Stimulated activated CD8-positive, alpha-beta memory T cell treated with anti-CD3 and anti-CD28 coated beads, Interleukin-7, amount 100 ng/mL, for 1 hour (primary cell): Measurements from ENCODE around the gene PDGFD.

Source experiments
- DNase-seq, 2 donors: peaks; one replicate each; pipeline ENCODE4 v3.0.0-alpha.2; 2020; ENCODE audit warnings: low read depth in 2 of 2

PDGFD gene

GRCh38 chr11:103958475-103959215, 205.3 kb downstream of the PDGFD start:
- no peak for DNase-seq

DNA sequence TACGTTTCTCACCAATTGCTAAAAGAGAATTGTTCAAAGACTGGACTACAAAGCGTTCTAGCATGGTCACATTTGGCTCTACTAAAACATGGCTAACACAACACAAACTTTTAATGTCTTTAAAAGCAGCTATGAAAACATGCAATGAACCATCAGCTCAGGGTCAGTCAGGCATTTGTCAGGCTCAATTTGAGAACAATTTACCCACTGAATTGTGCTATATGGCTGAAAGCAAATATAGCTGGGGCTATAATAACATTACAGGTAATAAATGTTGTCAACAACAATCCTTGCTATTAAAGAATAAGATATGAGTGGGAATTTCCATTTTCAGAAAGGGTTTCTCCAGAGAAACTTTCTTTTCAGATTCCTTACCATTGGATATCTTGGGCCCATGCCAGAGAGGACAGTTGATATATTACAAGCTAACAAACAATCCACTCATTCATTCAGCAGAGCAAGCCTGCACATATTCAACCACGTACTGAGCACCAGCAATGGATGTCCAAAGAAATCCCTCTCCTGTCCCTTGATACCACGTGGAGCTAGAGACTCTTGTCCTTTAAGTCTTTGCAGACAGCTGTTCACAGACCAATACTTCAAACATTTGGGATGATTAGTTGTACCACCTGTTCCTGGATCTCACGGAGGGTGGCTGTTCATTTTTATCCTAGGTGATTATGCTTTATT, 210.0 kb downstream of the PDGFD start:
- no peak for DNase-seq

DNA sequence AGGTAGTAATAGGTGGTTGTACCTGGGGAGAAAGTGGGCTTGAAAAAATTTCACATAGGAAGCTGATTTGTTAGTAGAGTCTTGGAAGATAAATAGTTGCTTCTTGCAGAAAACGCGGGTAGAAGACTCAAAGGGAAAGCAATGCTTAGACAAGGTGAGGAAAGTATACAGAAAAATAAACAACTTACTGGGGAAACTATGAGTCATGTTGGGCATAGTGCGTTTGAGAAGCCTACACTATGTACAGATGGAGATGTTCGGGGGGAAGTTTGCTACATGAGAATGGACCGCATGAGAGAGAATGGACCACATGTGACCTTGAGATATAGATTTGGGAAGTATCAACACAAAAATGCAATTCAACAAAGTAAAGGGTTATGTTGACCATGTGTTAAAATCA, 214.2 kb downstream of the PDGFD start:
- DNase-seq = no peak

GRCh38 chr11:103948187-103948763, 215.7 kb downstream of the PDGFD start:
- no peak for DNase-seq

DNA sequence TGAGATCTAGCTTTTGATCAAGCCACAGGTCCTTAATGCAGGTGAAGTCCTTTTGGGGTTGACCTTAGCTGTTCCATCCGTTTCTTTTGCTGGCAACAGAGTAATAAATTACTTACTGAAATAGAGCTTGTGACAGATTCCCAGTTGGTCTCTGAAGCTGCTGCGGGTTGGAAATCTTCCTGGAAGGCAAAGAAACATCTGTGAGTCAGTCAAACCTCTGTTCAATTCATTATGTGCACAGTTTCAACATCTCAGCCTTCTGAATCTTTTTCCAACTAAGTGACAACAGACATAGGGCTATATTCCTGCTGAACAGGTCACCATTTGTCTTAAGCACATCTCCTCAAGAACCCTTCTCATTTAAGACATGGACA, 216.4 kb downstream of the PDGFD start:
- DNase-seq = no peak

GRCh38 chr11:103946793-103947545, 217.0 kb downstream of the PDGFD start:
- DNase-seq = no peak

DNA sequence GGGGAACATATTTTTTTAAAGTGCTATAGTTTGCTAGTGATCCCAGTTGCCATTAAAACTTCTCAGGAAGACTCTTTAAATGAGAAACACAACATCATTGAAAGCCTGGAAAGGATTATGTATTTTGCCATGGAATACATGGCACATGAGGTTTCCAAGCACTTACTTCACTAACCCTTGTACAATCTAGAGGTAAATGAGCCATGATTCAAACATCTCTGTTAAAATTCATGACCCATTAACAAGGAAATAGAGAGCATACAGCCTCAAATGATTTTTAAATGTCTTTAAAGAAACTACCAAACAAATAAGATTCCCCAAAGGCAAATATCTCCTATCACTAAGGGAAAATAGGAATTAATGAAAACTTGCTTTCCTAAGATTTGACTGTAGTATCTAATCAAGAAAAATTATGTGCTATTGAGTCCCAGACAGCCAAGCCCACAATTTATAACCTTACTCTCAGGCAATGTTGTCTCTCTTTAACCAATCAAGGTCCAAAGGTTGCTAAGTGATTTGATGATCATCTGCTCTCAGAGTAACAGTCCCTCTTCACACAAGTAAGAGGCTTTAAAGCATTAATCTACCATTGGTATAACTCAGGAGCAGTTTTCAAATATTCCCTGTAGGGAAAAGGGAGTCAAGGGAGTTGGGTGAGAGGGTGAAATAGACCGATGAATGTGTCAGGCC, 219.6 kb downstream of the PDGFD start:
- DNase-seq = no peak

DNA sequence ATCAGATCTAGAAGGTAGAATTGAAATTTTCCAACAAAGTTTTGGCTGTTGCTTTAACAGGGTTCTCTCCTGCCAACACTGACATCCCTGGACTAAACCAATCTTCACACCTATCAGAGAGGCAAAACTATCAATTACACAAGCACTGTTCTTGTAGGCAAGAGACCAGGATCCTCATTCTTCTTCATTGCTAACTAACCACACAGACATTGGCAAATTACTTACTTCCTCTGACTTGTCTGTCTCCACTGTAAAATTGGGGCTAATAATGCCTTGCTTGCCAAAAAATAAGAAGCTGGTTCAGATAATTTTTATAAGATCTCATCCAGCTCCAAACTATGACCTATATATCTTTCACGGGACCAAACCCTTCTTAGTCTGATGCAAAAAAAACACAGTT, 221.3 kb downstream of the PDGFD start:
- DNase-seq = no peak

DNA sequence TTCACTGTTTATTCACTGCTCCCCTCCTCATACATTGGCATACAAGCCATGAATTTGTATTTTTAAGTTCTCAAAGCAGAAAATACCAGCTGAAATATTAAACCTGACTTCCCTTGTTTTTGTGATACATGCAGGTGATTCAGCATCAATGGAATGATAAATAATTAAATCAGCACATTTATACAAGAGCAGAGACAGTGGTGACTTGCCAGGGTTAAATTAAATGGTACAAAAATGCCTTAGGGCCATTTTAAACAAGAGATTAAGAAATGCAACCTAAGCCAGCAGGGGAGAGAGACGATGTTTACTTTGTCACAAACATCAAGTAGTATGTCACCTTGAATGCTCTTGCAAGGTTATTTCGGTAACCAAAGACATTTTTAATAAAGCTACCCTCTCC, 223.4 kb downstream of the PDGFD start:
- no peak for DNase-seq

DNA sequence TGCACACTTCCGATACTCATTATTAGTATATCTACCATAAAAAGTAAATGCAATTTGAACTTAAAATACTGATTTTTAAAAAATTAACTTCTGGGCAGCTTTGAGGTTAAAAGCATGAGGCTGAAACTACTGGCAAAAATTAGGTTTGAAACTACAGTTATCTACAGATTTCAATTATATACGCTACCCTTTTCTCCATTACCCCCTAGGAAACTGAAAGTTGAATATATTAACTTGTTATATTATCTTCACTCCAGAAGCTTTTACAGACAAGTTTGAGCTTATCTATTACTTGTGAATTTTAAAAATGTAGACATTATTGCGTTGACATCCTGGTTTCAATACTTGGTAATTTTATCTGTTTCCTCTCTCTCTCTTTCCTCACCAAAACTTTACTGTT, 224.3 kb downstream of the PDGFD start:
- no peak for DNase-seq

DNA sequence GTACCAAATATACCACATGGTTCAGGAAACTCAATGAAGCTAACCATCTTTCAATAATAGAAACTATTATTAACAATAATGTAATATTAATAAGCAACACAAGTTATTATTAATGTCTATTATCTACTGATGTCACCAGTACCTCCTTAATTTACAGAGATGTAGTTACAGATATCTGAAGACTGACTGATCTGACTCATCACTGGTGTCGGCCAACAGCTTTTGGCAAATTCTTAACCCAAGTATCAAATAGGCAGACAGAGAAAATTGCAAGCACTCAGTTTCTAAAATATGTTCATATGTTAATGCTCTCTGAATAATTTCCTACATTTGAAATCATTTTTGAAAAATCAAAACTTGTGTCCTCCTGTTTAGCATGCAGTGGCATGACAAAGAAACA, 227.9 kb downstream of the PDGFD start:
- DNase-seq = no peak

- DNase-seq = no peak
These were observed 228.7 kb downstream of the PDGFD start for GRCh38 chr11:103935219-103935618.

DNA sequence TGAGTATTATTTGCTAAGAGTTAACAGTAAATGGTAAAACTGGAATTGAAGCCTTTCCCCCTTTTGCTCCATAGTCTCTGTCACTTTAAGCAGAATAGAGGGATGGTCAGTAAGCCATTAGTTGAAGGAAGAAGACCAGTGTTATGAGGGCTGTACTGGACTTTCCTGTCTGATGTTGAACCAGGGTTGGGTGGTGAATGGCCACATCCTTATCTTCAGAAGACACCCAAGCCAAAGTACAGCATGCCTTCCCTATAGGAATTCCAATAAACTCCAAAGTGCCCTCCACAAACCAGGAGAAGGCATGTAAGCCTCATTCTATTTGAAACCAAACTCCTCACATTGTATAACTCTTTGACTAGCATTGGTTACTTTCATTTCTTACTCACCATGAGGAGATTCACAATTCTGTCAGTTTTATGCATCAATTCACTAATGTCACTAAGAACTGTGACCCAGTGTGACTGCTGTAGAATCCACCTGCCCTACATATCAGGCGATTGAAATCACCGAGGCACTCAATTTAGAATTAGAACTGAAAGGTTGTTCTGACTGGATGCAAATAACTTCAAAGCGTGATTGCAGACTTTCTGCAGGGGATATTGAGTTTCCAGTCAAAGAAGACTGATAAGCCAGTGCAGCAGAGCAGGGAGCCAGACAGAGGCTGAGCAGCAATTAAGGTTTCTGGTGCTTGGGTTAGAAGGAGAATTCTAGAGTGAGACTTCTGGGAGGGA, 234.6 kb downstream of the PDGFD start:
- no peak for DNase-seq

DNA sequence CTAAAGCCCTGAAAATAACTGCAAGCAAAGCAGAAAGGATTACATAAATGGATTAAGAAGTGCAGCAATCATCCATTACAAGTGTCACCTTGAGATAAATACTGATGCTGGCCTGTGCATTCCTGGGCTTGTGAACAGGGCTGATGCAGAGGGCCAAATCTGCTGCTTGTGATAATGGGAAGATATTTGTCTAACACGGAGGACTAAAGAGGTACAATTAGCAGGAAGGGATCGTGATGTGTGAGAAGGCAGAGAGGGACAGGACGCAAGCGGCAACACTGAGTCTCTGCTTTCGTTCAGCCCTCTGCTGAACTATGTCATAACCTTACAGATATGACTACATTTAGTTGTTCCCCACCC, 235.2 kb downstream of the PDGFD start:
- no peak for DNase-seq

- no peak for DNase-seq
These were observed 235.7 kb downstream of the PDGFD start for GRCh38 chr11:103928040-103928801.

GRCh38 chr11:103927535-103927934, 236.4 kb downstream of the PDGFD start:
- DNase-seq = no peak

DNA sequence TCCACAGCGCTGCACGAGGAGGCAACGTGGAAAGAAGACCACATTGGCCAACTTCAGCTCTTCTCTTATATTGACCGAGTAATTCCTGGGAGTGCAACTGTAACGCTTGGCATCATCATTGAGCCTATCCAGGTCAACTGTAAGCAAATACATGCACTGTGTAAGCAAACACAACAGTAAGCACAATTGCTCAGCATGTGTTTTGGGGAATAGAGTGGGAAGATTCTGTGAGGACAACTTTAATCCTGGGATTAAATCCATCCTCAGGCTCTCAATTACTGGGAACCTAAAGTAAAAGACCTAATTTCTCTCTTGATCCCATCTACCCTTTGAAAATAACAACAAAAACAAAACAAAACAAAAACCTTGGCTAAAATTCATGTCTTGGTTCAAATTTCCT, 237.0 kb downstream of the PDGFD start:
- DNase-seq = no peak

GRCh38 chr11:103924166-103925013, 239.6 kb downstream of the PDGFD start:
- no peak for DNase-seq

DNA sequence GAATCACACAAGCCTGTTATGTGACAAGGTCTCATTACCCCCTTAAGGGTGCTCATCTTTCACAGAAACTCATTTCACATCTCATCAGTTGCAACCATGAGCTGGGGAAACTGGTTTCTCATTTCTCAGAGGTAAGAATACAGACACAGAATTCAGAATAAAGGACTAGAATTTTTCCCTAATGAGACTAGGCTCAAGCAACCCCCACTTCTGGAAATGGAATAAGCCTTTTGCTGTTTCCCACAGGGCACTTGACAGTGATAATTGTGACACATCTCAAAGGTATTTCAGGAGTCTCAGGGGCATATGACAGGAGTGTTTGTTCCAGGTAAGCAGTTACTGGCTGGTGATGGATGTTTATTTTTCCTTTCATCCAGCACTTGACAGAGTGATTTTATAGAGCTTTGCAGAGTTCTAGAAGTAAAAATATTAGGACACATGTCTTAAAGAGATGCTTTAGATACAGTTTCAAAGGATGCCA, 240.5 kb downstream of the PDGFD start:
- DNase-seq = no peak
